ENCODE data around the gene ADAMTS14. TPM values are rescaled to one million over a fixed set of nuclear protein-coding genes. Genes with fewer than 3 reads are reported as not detected.

ADAMTS14 gene
- total RNA-seq, 1 experiment from 2014 or later = not detected

- ChIA-PET CTCF (no interaction called here), POLR2A (no interaction called here)
- Mint-ChIP-seq H3K36me3 (ENCODE audit: insufficient read depth, unreplicated experiment) (no peaks in the 10 kb centered on the region), H3K4me1 (ENCODE audit: low read depth, unreplicated experiment) (no peaks in the 10 kb centered on the region), H3K9me3 (ENCODE audit: unreplicated experiment) (no peaks in the 10 kb centered on the region), H3K27ac (ENCODE audit: unreplicated experiment) (no peak overlapping the region), H3K4me3 (ENCODE audit: unreplicated experiment) (no peak overlapping the region), H3K27me3 (ENCODE audit: insufficient read depth, unreplicated experiment) (peaks cover 4% of the 10 kb centered on the region)
- Histone ChIP-seq H3K36me3 (ENCODE audit: control insufficient read depth, insufficient read depth, low read length) (no peaks in the 10 kb centered on the region), H3K4me3 (ENCODE audit: low read depth, low read length) (no peak overlapping the region), H3K4me1 (peaks cover 16% of the 10 kb centered on the region), H3K9me3 (no peaks in the 10 kb centered on the region), H3K27me3 (replicated peaks; ENCODE audit: control insufficient read depth, insufficient read depth, low read length) (no peaks in the 10 kb centered on the region)
- TF ChIP-seq CTCF (IDR thresholded peaks at IDR 0.05; ENCODE audit: insufficient read depth in 1 of 2, low read depth in 1 of 2, low read length in 1 of 2, severe bottlenecking in 1 of 2, unreplicated experiment in 1 of 2) = no peak
- no TSS peak for BruUV-seq (replicated peaks)
- DNase-seq = no peak
- intact Hi-C loops (cut with micrococcal nuclease; ENCODE audit: unreplicated experiment) = no loop called here
These were observed 107.4 kb downstream of the ADAMTS14 start for GRCh38 chr10:70779511-70780369.

DNA sequence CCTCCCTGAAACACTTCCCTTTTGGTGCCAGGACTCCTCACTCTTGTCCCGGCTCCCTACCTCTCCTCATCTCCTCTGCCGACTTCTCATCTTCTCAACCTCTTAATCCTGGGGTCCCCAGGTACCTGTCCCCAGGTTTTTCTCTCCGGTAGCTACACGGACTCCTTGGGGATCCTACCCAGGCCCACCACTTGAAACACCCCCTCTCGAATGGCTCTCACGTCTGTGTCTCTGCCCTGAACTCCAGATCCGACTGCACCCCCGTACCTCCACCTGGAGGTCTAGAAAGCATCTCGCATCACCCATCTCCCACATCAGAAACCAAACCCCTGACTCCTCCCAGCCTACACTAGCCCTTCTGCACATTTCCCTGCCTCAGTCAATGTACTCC, 108.1 kb downstream of the ADAMTS14 start:
- H3K4me1 Mint-ChIP-seq (ENCODE audit: low read depth, unreplicated experiment) = no peaks in the 10 kb centered on the region
- TF ChIP-seq CTCF (IDR thresholded peaks at IDR 0.05; ENCODE audit: insufficient read depth in 1 of 2, low read depth in 1 of 2, low read length in 1 of 2, severe bottlenecking in 1 of 2, unreplicated experiment in 1 of 2) = no peak
- peaks cover 4% of the 10 kb centered on the region for H3K27me3 Mint-ChIP-seq (ENCODE audit: insufficient read depth, unreplicated experiment)
- 0 out of 2 replicates have a peak, but pooled peaks cover 2% of the 10 kb centered on the region for H3K27me3 ChIP-seq (replicated peaks; ENCODE audit: control insufficient read depth, insufficient read depth, low read length)
- H3K4me3 ChIP-seq (ENCODE audit: low read depth, low read length) = no peak overlapping the region
- intact Hi-C loops (cut with micrococcal nuclease; ENCODE audit: unreplicated experiment) = no loop called here
- BruUV-seq (replicated peaks) = no TSS peak
- ChIA-PET CTCF (no interaction called here), POLR2A (no interaction called here)
- no peak for DNase-seq
- H3K4me3 Mint-ChIP-seq (ENCODE audit: unreplicated experiment) = no peak overlapping the region
- no peaks in the 10 kb centered on the region for H3K36me3 ChIP-seq (ENCODE audit: control insufficient read depth, insufficient read depth, low read length)
- H3K4me1 ChIP-seq = peaks cover 13% of the 10 kb centered on the region
- H3K36me3 Mint-ChIP-seq (ENCODE audit: insufficient read depth, unreplicated experiment) = no peaks in the 10 kb centered on the region
- no peak overlapping the region for H3K27ac Mint-ChIP-seq (ENCODE audit: unreplicated experiment)
- H3K9me3 Mint-ChIP-seq (ENCODE audit: unreplicated experiment) = no peaks in the 10 kb centered on the region
- no peaks in the 10 kb centered on the region for H3K9me3 ChIP-seq

DNA sequence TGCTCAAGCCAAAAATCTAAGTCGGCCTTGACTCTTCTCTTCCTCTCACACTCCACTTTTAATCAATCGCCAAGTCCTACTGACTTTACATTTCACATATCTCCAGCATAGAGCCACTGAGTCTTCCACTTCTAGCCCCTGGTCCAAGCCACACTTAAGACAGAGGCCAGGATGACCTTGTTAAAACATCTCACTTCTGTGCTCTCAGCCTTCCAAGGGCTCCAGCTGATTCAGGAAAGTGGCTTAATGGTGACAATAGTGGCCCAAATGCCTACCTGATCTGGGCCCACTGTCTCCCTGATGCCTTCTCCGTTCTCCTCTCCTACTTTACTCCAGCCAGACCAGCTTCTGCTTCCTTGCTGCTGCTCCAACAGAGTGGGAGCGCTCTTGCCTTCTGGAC, 108.5 kb downstream of the ADAMTS14 start:
- TF ChIP-seq CTCF (IDR thresholded peaks at IDR 0.05; ENCODE audit: insufficient read depth in 1 of 2, low read depth in 1 of 2, low read length in 1 of 2, severe bottlenecking in 1 of 2, unreplicated experiment in 1 of 2) = no peak
- 0 out of 2 replicates have a peak, but pooled peaks cover 3% of the 10 kb centered on the region for H3K27me3 ChIP-seq (replicated peaks; ENCODE audit: control insufficient read depth, insufficient read depth, low read length)
- no peaks in the 10 kb centered on the region for H3K36me3 ChIP-seq (ENCODE audit: control insufficient read depth, insufficient read depth, low read length)
- H3K4me3 ChIP-seq (ENCODE audit: low read depth, low read length) = no peak overlapping the region
- Mint-ChIP-seq H3K4me3 (ENCODE audit: unreplicated experiment) (no peak overlapping the region), H3K36me3 (ENCODE audit: insufficient read depth, unreplicated experiment) (no peaks in the 10 kb centered on the region), H3K4me1 (ENCODE audit: low read depth, unreplicated experiment) (no peaks in the 10 kb centered on the region), H3K27me3 (ENCODE audit: insufficient read depth, unreplicated experiment) (peaks cover 4% of the 10 kb centered on the region), H3K27ac (ENCODE audit: unreplicated experiment) (no peak overlapping the region), H3K9me3 (ENCODE audit: unreplicated experiment) (no peaks in the 10 kb centered on the region)
- no peaks in the 10 kb centered on the region for H3K9me3 ChIP-seq
- BruUV-seq (replicated peaks) = no TSS peak
- POLR2A ChIA-PET = no interaction called here
- CTCF ChIA-PET = no interaction called here
- no peak for DNase-seq
- H3K4me1 ChIP-seq = peaks cover 11% of the 10 kb centered on the region
- intact Hi-C loops (cut with micrococcal nuclease; ENCODE audit: unreplicated experiment) = no loop called here

All from Caco-2 (cell line).